MM.1S (cell line): ENCODE results near the gene LRPAP1.

Experiments used
- DNase-seq: peaks from one replicate; pipeline ENCODE4 v3.0.0-alpha.2; 2015
- H2AFZ ChIP-seq: fragments of 300-600 bp; sonication (generic); 2 replicates; pipeline ENCODE4 v1.6.0; 2016; ENCODE audit warnings: antibody characterized with exemption, low read length
- H3F3A ChIP-seq: fragments of 300-600 bp; sonication (generic); 2 replicates; pipeline ENCODE4 v1.6.1; 2016; ENCODE audit warnings: mild to moderate bottlenecking, antibody characterized with exemption, low read length, moderate library complexity, mixed read lengths; ENCODE audit not compliant: insufficient read depth
- H3K27ac ChIP-seq: fragments of 300-600 bp; sonication (generic); 2 replicates; pipeline ENCODE4 v1.5.1; 2016; ENCODE audit warnings: mild to moderate bottlenecking, low read length
- H3K27me3 ChIP-seq: fragments of 300-600 bp; sonication (generic); replicated peaks from 2 replicates; pipeline ENCODE4 v1.6.0; 2016; ENCODE audit warnings: low read length; ENCODE audit not compliant: insufficient read depth
- H3K36me3 ChIP-seq: fragments of 300-600 bp; sonication (generic); replicated peaks from 2 replicates; pipeline ENCODE4 v1.6.1; 2016; ENCODE audit warnings: mild to moderate bottlenecking, low read length, mixed read lengths; ENCODE audit not compliant: insufficient read depth
- H3K4me1 ChIP-seq: fragments of 300-600 bp; sonication (generic); 2 replicates; pipeline ENCODE4 v1.6.1; 2016; ENCODE audit warnings: low read length, mixed read lengths
- H3K4me2 ChIP-seq: fragments of 300-600 bp; sonication (generic); 2 replicates; pipeline ENCODE4 v1.6.0; 2016; ENCODE audit warnings: low read depth, low read length
- H3K4me3 ChIP-seq: fragments of 300-600 bp; sonication (generic); 2 replicates; pipeline ENCODE4 v1.5.1; 2016; ENCODE audit warnings: low read length, mixed read lengths
- H3K79me2 ChIP-seq: fragments of 300-600 bp; sonication (generic); 2 replicates; pipeline ENCODE4 v1.6.1; 2016; ENCODE audit warnings: mixed run types, low read length, mixed read lengths
- H3K9ac ChIP-seq: fragments of 300-600 bp; sonication (generic); 2 replicates; pipeline ENCODE4 v1.6.1; 2016; ENCODE audit warnings: low read length, mixed read lengths
- H3K9me2 ChIP-seq: fragments of 300-600 bp; sonication (generic); replicated peaks from 2 replicates; pipeline ENCODE4 v1.6.1; 2016; ENCODE audit warnings: mild to moderate bottlenecking, low read length, mixed read lengths; ENCODE audit not compliant: insufficient read depth
- H3K9me3 ChIP-seq: fragments of 300-600 bp; sonication (generic); replicated peaks from 2 replicates; pipeline ENCODE4 v1.6.1; 2016; ENCODE audit warnings: mild to moderate bottlenecking, low read length, mixed read lengths; ENCODE audit not compliant: insufficient read depth
- H4K20me1 ChIP-seq: fragments of 300-600 bp; sonication (generic); 2 replicates; pipeline ENCODE4 v1.6.1; 2016; ENCODE audit warnings: mild to moderate bottlenecking, low read length, moderate library complexity, mixed read lengths; ENCODE audit not compliant: insufficient read depth
- CTCF ChIP-seq: fragments of 300-600 bp; sonication (generic); IDR thresholded peaks from 2 replicates; pipeline ENCODE4 v1.5.1; 2016; ENCODE audit warnings: antibody characterized with exemption, low read length, mixed read lengths
- EZH2 ChIP-seq: fragments of 300-600 bp; sonication (generic); optimal IDR thresholded peaks from 2 replicates; pipeline ENCODE3; 2017; ENCODE audit warnings: low read depth, mild to moderate bottlenecking, antibody characterized with exemption, low read length, mixed read lengths
- EZH2phosphoT487 ChIP-seq: fragments of 300-600 bp; sonication (generic); IDR thresholded peaks from 2 replicates; pipeline ENCODE4 v1.6.1; 2018; ENCODE audit warnings: antibody characterized with exemption, low read length

The LRPAP1 gene

DNA sequence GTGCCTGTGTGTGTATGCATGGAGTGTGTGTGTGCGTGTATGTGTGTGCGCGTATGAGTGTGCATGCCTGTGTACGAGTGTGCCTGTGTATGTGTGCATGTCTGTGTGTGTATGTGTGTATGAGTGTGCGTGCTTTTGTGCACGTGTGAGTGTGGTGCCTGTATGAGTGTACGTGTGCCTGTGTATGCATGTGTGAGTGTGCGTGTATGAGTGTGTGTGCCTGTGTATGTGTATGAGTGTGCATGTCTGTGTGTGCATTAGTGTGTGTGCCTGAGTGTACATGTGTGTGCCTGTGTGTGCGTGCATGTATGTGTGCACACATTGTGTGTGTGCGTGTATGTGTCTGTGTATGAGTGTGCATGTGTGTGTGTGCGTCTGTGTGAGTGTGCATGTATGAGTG lies 63.4 kb downstream of the LRPAP1 start:
- no peak for DNase-seq
- Histone ChIP-seq H3F3A (no peaks in the 10 kb centered on the region), H3K27me3 (peaks cover 76% of the 10 kb centered on the region), H3K36me3 (no peaks in the 10 kb centered on the region), H3K4me2 (no peak overlapping the region), H3K4me3 (no peak overlapping the region), H3K9me2 (no peaks in the 10 kb centered on the region), H2AFZ (no peak overlapping the region), H3K4me1 (no peaks in the 10 kb centered on the region), H3K9ac (no peak overlapping the region), H4K20me1 (no peaks in the 10 kb centered on the region), H3K27ac (no peak overlapping the region), H3K79me2 (no peaks in the 10 kb centered on the region), H3K9me3 (no peaks in the 10 kb centered on the region)
- TF ChIP-seq CTCF (no peak), EZH2 (no peak), EZH2phosphoT487 (no peak)

GRCh38 chr4:3468154-3468553 lies 64.1 kb downstream of the LRPAP1 start:
- H3K4me2 ChIP-seq = no peak overlapping the region
- no peaks in the 10 kb centered on the region for H3K9me3 ChIP-seq
- H4K20me1 ChIP-seq = no peaks in the 10 kb centered on the region
- H3K9ac ChIP-seq = no peak overlapping the region
- no peak overlapping the region for H2AFZ ChIP-seq
- H3K27ac ChIP-seq = no peak overlapping the region
- H3K27me3 ChIP-seq = peaks cover 73% of the 10 kb centered on the region
- H3F3A ChIP-seq = no peaks in the 10 kb centered on the region
- H3K79me2 ChIP-seq = no peaks in the 10 kb centered on the region
- DNase-seq = no peak
- H3K9me2 ChIP-seq = no peaks in the 10 kb centered on the region
- H3K4me3 ChIP-seq = no peak overlapping the region
- no peaks in the 10 kb centered on the region for H3K4me1 ChIP-seq
- TF ChIP-seq EZH2phosphoT487 = no peak
- TF ChIP-seq CTCF = no peak
- no peak for TF ChIP-seq EZH2
- no peaks in the 10 kb centered on the region for H3K36me3 ChIP-seq

DNA sequence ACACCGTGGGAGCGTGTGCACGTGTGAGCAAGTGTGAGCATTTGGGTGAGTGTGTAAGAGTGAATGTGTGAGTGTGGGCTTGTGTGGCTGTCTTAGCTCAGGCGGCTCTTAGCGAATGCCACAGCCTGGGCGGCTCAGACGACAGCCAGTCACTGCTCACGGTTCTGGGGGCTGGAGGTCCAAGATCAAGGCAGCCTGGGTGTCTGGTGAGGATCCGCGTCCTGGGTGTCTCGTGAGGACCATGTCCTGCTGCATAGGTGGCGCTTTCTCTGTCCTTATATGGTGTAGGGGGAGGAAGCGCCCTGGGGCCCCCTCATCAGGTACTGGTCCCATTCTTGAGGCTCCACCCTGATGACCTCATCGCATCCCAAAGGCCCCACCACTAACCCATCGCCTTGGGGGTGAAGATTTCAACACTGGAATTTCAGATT lies 64.6 kb downstream of the LRPAP1 start:
- no peak overlapping the region for H3K4me2 ChIP-seq
- no peak overlapping the region for H3K9ac ChIP-seq
- peaks cover 71% of the 10 kb centered on the region for H3K27me3 ChIP-seq
- no peak overlapping the region for H3K27ac ChIP-seq
- no peak for TF ChIP-seq EZH2
- no peak for TF ChIP-seq CTCF
- TF ChIP-seq EZH2phosphoT487 = no peak
- no peaks in the 10 kb centered on the region for H3K9me3 ChIP-seq
- DNase-seq = no peak
- H4K20me1 ChIP-seq = no peaks in the 10 kb centered on the region
- H3F3A ChIP-seq = no peaks in the 10 kb centered on the region
- H3K4me1 ChIP-seq = no peaks in the 10 kb centered on the region
- H3K4me3 ChIP-seq = no peak overlapping the region
- H3K79me2 ChIP-seq = no peaks in the 10 kb centered on the region
- H3K36me3 ChIP-seq = no peaks in the 10 kb centered on the region
- no peaks in the 10 kb centered on the region for H3K9me2 ChIP-seq
- H2AFZ ChIP-seq = no peak overlapping the region
